ENCODE measurements around the gene CYTH2. TPM values are rescaled to one million over a fixed set of nuclear protein-coding genes. Genes with fewer than 3 reads are reported as not detected.
"Not testable (repeated sequence)": the region's sequence is repeated elsewhere in the genome, so short reads cannot be mapped to it uniquely, and the experiment has no call there.

CYTH2 gene
- polyA plus RNA-seq, 3 donors, result 21.3 to 48.2 (median 21.7) TPM

DNA sequence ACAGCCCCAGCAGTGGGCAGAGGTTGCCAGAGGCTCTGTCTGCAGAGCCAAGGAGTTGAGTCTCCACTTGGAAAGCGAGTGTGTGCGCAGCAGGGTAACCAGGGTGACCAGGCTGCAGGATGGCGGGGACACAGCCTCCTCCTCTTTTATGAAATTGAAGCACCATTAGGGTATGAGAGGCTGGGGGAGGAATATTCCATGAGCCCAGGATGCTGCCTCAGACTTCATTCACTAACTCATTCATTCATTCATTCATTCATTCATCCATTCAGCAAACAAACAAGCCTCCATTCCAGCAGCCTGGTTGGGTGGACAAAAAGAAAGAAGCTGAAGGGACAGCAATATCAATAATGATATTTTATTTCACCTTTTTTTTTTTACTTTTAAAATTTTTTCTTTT is 49.0 kb downstream of the CYTH2 start:
- WGBS (ENCODE audit: insufficient coverage), result no CpG with 5 or more reads among the region's 3 CpGs
- no peaks in the 10 kb centered on the region for H4K20me1 ChIP-seq (ENCODE audit: insufficient read depth, low read length)
- H3K4me1 ChIP-seq (ENCODE audit: control insufficient read depth in 1 of 2, insufficient read depth in 2 of 2, low read length in 2 of 2), result peaks cover 5 to 9% of the 10 kb centered on the region in 2 donors
- intact Hi-C loops (cut with micrococcal nuclease), result no loop called here
- no peak overlapping the region for H3K27ac ChIP-seq (ENCODE audit: low read depth in 1 of 2, low read length in 2 of 2)
- H3K9me3 Mint-ChIP-seq, result peaks cover 0 to 3% (median 0%) of the 10 kb centered on the region in 7 donors
- no peaks in the 10 kb centered on the region for H3K36me3 ChIP-seq (replicated peaks in 1 of 2; ENCODE audit: control insufficient read depth in 1 of 2, insufficient read depth in 2 of 2, low read length in 2 of 2)
- H3K27me3 Mint-ChIP-seq (ENCODE audit: low read depth in 3 of 3), result peaks cover 5 to 12% (median 7%) of the 10 kb centered on the region in 3 donors
- H3K9ac ChIP-seq (ENCODE audit: insufficient read depth, low read length, poor library complexity, severe bottlenecking), result no peak overlapping the region
- H3K4me3 ChIP-seq (replicated peaks in 1 of 3; ENCODE audit: low read depth in 2 of 3, low read length in 3 of 3), result no peak overlapping the region
- no peaks in the 10 kb centered on the region for H3K36me3 Mint-ChIP-seq
- TF ChIP-seq, protein P1, sequence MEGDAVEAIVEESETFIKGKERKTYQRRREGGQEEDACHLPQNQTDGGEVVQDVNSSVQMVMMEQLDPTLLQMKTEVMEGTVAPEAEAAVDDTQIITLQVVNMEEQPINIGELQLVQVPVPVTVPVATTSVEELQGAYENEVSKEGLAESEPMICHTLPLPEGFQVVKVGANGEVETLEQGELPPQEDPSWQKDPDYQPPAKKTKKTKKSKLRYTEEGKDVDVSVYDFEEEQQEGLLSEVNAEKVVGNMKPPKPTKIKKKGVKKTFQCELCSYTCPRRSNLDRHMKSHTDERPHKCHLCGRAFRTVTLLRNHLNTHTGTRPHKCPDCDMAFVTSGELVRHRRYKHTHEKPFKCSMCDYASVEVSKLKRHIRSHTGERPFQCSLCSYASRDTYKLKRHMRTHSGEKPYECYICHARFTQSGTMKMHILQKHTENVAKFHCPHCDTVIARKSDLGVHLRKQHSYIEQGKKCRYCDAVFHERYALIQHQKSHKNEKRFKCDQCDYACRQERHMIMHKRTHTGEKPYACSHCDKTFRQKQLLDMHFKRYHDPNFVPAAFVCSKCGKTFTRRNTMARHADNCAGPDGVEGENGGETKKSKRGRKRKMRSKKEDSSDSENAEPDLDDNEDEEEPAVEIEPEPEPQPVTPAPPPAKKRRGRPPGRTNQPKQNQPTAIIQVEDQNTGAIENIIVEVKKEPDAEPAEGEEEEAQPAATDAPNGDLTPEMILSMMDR (IDR thresholded peaks at IDR 0.05), result no peak
- no peak for DNase-seq
- H3K27ac Mint-ChIP-seq, result no peak overlapping the region
- no peak overlapping the region for H2AFZ ChIP-seq (ENCODE audit: insufficient read depth, low read depth, low read length, poor library complexity, severe bottlenecking)
- no peak overlapping the region for H3K4me3 Mint-ChIP-seq
- H3K27me3 ChIP-seq (ENCODE audit: control insufficient read depth in 2 of 2, insufficient read depth in 2 of 2, low read length in 2 of 2), result peaks cover under 1 to 3% of the 10 kb centered on the region in 2 donors
- H3K4me2 ChIP-seq (replicated peaks; ENCODE audit: extremely low read depth, low read length, poor library complexity, severe bottlenecking), result no peak overlapping the region
- H3K79me2 ChIP-seq (ENCODE audit: insufficient read depth, low read length), result no peaks in the 10 kb centered on the region
- H3K9me3 ChIP-seq (replicated peaks in 1 of 2; ENCODE audit: control insufficient read depth in 1 of 2, insufficient read depth in 1 of 2, low read length in 2 of 2), result no peaks in the 10 kb centered on the region
- peaks cover 3% of the 10 kb centered on the region for H3K4me1 Mint-ChIP-seq

DNA sequence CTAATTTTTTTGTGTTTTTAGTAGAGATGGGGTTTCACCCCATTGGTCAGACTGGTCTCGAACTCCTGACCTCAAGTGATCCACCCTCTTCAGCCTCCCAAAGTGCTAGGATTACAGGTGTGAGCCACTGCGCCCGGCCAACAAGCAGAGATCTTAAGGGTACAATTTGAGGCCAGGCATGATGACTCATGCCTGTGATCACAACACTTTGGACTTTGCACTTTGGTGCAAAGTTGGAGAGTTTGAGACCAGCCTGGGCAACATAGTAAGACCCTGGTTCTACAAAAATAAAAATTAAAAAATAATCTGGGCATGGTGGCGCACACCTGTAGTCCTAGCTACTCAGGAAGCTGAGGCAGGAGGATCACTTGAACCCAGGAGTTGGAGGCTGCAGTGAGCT is 50.3 kb downstream of the CYTH2 start:
- H3K4me3 Mint-ChIP-seq; H4K20me1 ChIP-seq (ENCODE audit: insufficient read depth, low read length); H3K27me3 ChIP-seq (ENCODE audit: control insufficient read depth in 2 of 2, insufficient read depth in 2 of 2, low read length in 2 of 2); H3K4me1 Mint-ChIP-seq; H3K4me2 ChIP-seq (replicated peaks; ENCODE audit: extremely low read depth, low read length, poor library complexity, severe bottlenecking); H3K27ac Mint-ChIP-seq; DNase-seq; H3K27me3 Mint-ChIP-seq (ENCODE audit: low read depth in 3 of 3); H3K36me3 Mint-ChIP-seq; H3K4me1 ChIP-seq (ENCODE audit: control insufficient read depth in 1 of 2, insufficient read depth in 2 of 2, low read length in 2 of 2); H3K27ac ChIP-seq (ENCODE audit: low read depth in 1 of 2, low read length in 2 of 2); H3K9me3 ChIP-seq (replicated peaks in 1 of 2; ENCODE audit: control insufficient read depth in 1 of 2, insufficient read depth in 1 of 2, low read length in 2 of 2); H3K9ac ChIP-seq (ENCODE audit: insufficient read depth, low read length, poor library complexity, severe bottlenecking); H3K79me2 ChIP-seq (ENCODE audit: insufficient read depth, low read length); intact Hi-C loops (cut with micrococcal nuclease); H3K4me3 ChIP-seq (replicated peaks in 1 of 3; ENCODE audit: low read depth in 2 of 3, low read length in 3 of 3); H2AFZ ChIP-seq (ENCODE audit: insufficient read depth, low read depth, low read length, poor library complexity, severe bottlenecking); H3K36me3 ChIP-seq (replicated peaks in 1 of 2; ENCODE audit: control insufficient read depth in 1 of 2, insufficient read depth in 2 of 2, low read length in 2 of 2); H3K9me3 Mint-ChIP-seq: not testable (repeated sequence)
- 94% methylated on average over 2 of the region's 4 CpGs for WGBS (ENCODE audit: insufficient coverage)
